OCI-M1 (cell line): ENCODE results near the gene EXOC4.
A peak's percentile ranks its signal among the peaks of the same experiment; 100 is the strongest.

ENCODE experiments used
- DNase-seq: peaks from one replicate; lab custom pipeline; 2025; lab: John Stamatoyannopoulos, UW

The EXOC4 gene

DNA sequence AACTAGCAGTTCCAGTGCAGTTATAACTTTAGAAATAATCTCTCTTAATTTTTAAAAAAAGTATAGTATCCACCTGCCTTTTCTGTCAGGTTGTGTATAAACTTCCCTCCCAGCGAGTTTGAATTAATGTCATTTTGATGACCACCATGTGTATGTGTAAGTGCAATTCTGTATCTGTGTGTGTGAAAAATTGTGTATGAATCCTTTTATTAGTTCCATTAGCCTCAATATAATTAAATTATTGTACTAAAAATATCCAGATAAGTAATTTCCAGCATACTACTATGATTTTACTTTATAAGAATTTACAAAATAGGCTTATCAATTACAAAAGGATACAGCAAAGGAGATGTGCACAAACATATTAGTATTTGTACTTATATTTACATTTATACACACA is 453.1 kb downstream of the EXOC4 start:
- DNase-seq: no peak

DNA sequence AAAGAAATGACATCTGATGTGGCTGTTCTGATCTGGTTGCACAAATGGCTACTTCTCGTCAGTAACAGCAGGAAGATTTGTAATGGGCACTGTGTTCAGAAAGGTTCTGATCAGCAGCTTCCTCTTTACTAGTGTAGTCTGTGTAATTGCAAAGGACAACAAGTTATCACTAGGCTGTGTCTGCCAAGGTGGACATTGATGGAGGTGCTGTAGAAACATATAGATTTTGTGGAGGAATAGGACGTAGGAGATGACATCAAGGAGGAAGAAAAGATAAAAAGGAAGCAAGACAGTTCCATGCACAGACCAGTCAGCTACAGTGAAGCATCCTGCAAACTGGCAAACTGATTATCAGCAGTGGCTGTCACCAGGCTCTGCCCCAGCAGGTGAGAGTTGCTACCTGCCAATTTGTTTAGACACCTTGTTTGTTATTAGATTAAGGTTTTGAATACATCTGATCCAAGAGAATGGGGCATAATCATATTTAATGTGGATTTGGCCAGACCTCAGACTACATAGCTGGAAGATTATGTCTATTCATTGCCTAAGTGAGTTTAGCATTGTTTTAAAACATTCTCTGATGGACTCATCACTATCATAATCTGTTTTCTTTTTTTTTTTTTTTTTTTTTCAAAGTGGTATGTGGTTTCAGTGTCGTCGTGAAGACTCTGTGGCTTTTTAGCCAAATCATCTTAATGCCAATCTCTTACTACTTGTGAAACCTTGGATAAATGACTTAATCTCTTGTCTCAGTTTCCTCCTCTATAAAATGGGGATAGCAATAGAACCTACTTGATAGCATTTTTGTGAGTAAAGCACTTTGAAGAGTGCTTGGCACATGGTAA is 456.4 kb downstream of the EXOC4 start:
- DNase-seq: no peak

DNA sequence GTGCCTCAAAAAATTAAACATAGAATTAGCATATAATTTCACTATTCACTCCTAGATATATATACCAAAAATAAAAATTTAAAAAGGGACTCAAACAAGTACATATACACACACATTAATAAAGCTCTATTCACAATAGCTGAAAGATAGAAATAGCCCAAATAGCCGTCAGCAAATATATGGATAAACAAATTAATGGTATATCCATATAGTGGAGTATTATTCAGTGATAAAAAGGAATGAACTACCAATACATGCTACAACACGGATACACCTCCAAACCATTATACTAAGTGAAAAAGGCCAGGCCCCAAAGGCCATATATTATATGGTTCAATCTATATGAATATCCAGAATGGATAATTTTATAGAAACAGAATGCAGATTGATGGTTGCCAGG is 459.7 kb downstream of the EXOC4 start:
- DNase-seq: no peak

DNA sequence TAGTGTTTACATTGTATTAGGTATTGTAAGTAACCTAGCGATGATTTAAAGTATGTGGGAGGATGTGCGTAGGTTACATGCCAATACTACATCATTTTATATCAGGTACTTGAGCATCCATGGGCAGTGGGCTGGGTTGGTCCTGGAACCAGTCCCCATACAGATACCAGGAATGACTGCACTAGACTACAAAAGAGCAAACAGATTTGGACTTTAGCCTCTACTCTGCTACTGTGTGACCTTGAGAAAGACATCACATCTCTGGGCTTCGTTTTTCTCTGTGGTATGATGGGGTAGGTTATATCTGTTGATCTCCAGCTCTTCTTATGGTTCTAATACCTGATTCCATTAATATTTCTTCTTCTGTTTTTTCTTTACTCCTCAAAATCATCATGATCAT is 461.8 kb downstream of the EXOC4 start:
- DNase-seq: no peak

DNA sequence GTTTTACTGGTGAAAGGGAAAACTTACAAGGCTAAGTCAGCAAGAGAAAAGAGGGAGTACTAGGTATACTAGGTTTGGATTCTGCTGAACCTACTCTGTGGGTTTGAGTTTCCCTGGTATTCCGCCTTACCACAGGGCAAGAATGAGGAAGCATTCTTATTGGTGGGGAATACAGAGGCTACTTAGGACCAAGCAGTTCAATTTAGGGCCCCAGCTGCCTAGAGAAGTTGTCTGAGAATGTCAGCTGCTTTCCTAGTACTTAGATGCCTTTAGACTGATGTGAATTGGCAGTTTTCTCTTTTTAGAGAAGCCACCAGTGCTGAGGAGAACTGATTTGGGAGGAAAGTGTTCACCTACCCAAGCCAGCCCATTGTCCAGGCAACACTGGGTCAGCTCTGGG is 465.3 kb downstream of the EXOC4 start:
- no peak for DNase-seq

DNA sequence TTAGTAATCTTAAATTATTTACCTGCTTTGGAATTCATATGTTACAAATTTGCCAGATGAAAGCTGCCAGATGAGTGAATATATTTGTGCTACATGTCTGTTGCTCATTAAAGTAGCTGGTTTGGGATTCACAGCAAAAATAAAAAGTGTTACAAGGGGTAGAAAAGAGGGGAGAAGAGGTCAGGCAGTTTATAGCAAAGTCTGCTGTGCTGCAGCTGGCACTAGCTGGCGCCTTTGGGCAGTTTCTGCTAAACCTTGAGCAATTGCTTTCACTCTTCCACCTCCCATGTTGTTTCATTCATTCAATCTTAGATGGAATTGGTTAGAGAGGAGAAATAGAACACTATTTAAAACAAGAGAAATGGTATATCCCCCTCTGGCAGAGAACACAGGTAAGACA is 470.2 kb downstream of the EXOC4 start:
- no peak for DNase-seq

DNA sequence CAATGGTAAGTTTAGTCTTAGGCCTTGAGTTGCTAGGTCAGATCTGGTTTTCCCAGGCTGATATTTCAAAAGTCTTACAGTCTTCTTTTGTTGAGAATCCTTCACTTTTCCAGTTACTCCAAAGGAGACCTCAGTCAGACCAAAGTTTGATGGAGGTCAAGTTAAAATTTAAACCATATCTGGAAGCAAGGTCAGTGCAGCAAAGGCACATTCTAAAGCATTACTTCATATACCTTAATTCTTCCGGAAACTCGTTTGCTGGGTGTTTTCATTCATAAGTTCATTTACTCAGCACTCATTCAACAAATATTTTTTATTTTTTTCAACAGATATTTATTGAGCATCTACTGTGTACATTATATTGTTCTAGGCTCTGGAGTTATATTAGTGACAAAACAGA is 471.3 kb downstream of the EXOC4 start:
- DNase-seq: no peak

DNA sequence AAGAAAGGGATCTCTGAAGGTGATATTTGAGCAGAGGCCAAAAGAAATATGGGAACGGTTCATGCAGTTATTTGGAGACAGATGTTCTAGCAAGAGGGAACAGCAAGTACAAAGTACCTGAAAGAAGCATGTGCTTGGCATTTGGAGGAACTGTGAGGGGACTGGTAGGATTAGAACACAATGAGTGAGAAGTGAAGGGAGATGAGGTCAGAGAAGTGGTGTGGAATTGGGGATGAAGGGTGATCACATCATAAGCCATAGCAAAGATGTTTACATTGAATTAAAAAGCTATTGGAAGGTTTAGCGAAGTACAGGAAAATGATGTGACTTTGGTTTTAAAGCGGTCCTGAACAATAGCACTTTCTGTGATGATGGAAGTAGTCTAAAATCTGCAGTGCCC is 471.8 kb downstream of the EXOC4 start:
- no peak for DNase-seq

DNA sequence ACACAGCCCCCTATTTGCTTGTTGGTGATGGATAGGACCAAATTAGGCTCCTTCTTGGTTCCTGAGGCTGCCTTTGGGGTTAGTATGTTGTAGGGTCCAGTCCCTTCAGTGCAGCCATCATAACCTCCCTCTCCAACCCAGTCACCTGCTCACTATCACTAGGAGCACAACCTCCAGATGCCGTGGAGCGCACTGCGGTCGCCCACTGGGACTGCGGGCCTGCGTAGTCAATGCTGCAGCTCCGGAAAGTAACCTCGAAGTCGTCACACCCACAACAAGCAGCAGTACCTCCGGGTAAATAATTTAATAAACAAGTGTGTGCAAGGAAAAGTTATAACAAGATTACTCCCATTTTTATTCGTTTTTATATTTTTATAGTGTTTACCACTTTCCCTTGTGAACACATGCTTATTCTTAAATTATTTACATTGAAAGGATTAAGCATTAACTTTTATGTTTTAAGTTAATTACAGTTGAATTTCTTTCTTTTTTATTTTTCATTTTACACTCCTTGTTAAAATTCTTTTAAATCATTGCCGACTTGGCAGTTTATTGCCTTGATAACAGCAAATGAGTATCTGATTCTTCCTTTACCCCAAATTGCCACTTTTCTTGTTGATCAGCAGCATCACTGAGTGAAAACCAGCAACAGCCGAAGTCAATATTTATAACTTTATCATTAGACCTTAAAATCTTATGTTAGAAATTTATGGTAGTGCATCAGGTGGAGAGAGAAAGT is 474.8 kb downstream of the EXOC4 start:
- DNase-seq: no peak

DNA sequence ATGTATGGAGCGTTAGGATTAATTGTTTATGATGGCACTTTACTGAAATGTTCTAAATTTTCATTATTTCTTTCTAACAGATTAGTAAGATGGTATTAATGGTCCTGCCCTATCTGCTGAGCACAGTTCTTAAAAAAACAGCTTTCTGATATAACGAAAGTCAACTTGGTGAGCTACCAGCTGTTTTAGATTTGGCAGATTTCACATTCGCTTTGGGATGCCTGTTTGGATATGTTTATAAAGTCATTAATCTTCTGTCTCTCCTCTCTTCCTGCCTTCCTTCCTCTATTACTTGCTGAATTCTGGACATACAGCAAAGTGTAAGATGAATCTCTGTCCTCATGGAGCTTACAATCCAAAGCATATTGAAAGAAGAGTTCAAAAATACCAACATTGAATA is 477.5 kb downstream of the EXOC4 start:
- DNase-seq: no peak

DNA sequence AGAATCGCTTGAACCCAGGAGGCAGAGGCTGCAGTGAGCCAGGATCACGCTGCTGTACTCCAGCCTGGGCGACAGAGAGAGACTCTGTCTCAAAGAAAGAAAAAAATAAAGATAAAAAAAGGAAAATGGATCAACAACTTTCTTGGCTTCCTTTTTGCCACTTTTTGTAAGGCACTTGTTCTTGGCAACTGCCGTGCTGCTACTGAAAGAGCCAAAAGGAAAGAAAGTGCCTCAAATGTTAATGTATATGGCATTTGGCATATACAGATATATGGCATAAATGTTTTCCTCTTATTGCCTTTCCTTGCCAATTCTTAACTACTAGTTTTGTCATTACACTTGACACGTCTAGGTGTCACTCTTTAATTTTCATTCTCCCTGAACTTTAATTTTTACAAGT is 480.5 kb downstream of the EXOC4 start:
- no peak for DNase-seq

DNA sequence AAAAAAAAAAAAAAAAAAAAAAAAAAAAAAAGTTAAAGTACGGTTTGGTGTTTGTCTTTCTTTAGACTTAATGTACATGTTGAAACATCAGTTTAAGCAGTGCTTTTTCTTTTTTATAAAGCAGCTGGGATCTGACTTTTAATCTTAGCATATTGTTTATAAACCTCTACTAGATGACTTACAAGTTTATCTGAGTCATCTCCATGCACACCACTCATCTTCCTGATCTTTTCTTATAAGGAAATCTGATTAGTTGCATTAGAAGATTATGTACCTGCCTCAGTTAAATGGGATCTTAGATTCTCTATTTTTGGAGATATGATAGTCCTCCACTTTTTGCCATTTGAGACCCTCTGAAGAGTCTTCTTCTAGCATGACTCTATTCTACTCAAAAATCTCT is 482.3 kb downstream of the EXOC4 start:
- DNase-seq: no peak

DNA sequence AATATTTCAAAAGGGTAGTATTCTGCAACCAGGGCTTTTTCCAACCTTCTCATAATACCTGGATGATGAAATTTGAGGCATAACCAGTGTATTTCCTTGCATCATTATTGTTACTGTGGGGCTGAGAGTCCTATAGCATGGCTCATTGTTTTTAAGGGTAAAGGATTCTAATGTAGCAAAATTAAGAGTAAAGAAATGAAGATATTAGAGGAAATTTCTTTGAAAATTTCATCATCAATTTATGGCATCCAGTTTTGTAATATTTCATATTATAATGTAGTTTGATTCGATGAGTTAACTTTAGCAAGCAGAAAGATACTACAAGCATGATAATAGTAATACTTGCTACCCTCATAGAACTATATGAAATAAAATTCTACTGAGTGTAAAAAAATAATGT is 486.9 kb downstream of the EXOC4 start:
- no peak for DNase-seq

DNA sequence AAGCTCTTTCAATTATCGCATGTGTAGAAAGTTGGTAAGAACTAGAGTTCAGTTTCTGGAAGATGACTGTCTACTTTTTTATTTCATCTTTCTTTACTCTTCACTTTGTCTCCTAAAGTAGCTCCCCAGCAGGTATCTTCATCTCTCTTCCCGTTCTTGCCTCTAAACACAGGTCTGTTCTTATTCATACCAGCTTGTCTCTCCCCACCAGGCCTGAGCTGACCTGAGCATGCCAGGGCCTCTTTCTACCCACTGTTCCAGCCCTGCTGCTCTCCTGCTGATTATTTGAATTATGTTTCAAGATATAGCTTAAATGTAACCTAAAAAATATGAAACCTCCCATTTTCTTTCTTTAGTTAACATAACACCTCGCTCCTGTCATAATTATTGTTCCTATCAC is 488.2 kb downstream of the EXOC4 start:
- DNase-seq: no peak

DNA sequence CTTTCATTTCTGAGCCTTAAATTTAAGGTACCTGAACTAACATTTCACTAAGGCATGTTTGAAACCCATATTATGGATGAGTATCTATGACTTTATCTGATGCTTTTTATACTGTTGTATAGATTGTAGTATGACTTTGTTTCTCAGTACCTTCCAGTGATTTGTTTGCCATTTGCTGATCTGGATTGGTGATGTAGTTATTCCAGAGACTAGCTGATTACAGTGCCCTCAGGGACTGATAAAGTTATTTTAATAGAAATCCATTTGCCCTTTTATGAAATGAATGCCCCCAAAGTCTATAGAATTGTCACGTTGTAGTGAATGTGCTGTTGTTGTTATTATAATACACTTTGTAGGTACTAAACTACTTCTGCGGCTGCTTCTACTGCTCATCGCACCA is 488.8 kb downstream of the EXOC4 start:
- no peak for DNase-seq

DNA sequence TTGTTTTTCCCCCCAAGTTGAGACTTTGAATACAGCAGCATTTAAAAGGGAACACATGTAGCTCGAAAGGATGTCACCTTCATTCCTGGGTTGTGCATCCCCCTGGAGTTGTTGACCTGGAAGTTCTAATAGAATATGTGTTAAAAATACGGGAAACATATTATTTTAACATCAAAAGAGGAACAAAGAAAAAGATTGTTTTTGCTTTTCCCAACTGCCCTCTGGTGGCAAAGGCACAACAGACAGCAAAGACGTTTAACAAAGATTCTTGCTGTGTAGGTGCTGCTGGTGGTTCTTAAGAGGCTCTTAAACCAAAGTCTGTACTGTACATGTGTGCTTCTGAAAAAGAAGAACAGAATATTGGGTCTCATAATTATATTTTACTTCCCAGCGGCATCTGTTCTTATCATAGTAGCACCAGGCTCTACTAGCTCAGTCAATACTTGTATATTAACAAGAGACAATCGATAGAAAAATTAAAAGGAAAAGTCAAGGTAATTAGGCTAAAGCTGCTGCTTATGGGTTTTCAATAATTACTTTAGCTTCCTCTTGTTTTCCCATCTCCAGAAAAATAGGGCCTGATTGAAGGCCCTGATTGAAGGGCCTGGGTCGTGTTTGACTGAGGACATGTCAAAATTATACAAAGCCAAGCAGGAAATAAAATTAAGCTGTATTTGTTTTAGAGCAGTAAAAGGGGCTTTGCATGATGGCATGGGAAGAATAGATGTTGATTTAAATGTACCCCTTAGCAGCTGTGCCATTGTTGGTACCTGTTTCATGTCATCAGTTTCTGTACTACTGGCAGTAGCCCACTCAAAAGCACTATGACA is 490.0 kb downstream of the EXOC4 start:
- peak; percentile 50 for DNase-seq

DNA sequence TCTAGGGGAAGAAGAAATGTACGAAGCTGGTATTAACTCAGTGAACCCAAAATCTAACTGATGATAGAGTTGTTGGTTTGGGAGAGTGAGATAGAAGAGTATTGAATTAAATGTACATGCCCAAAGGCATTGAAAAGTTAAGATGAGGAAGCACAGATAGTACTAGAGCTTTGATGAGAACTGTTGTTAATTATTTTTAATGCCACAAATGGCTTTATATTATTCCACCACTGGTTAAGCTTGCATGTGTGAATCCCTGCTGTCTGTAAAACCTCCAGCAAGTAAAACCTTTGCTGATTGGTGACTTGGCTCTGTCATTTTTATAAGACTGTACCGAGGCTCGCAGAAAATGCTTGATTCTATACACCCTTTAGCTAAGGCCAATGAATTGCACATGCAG is 491.6 kb downstream of the EXOC4 start:
- no peak for DNase-seq

DNA sequence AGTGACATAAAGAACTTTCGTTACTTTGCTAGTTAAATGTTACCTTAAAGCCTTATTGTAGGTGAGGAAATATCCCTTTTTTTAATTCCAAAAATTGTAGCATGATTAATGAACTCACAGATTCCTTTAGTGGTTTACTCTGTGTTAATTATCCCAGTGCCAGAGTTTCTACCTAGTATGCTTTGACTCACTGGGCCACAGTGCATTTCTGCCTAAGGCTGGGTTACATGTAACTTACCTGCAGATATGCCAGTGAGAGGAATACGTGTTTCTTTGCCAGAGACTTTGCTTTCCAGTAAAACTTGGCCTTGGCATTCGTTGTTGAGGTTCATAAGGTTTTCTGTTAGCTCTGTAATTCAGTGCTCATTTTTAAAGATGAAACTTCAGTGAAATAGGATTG is 493.4 kb downstream of the EXOC4 start:
- DNase-seq: no peak

DNA sequence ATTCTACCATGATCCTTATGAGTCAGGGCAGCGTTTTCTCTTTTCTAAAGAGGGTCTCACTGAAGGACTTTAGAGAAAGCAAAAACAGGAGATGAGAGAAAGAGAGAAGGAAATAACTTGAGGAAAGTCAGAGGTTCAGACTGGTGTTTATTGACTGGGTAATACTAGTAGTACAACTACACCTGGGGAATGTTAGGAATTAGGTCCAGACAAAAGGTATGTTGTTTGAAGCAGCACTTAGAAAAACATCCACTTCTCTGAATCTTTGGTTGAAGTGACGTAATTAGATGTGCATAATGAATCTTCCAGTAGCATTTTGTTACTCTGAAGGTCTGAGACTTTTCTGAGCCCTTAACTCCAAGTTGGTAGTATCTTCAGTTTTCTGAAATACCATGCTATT is 494.0 kb downstream of the EXOC4 start:
- no peak for DNase-seq

DNA sequence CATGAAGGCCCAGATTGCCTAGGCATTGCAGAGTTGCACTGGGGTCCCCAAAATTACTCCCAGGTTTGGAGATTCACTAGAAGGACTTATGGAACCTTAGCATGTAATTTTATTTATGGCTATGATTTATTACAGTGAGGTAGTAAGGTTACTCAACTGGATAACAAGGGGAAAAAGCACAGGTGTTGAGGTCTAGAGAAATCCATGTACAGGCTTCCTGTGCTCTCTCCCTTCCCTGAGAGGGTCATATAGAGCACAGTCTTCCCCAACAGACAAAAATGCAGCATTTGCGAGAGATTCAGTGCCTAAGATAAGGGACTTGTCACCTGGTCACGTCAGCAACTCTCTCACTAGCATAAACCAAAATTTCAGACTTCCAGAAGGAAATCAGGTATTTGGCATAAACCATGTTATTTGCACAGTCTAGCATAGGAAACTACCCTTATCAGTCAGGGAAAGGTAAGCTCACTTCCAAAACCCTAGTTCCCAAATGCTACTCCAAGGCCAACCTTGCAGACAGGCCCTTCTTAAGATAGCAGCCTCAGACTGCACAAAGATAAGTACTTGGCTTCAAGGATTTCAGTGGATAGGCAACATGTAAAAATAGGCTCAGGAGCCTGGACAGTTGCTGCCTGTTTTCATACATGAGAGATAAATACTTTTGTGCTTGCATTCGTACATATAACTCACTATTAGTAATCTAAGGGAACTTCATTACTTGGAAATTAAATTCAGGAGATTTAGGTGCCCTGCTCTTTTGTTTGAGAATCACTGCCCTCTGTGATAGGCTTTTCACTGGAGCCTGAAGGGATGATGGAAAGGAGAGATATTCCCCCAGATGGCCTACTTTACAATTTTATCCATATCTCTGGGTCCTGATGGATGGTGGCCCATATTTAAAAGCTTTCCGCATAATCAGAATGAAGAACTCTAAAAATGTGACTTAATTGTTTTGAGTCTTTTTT is 495.8 kb downstream of the EXOC4 start:
- DNase-seq: no peak

DNA sequence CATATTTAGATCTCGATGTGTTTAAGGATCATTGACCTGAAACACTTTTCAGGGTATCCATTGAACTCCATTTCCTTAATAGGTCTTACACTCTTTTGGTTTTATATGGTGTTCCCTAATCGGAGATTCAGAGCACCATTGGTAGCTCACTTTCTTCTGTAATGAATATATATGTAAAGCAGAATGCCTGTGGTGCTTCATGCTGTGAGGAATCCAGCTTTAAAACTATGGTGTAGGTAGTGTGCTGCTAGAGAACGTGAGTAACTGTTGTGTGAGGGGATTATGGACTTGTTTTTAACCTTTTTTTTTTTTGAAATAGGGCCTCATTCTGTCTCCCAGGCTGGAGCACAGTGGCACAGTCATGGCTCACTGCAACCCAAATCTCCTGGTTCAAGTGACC is 497.4 kb downstream of the EXOC4 start:
- DNase-seq: no peak

DNA sequence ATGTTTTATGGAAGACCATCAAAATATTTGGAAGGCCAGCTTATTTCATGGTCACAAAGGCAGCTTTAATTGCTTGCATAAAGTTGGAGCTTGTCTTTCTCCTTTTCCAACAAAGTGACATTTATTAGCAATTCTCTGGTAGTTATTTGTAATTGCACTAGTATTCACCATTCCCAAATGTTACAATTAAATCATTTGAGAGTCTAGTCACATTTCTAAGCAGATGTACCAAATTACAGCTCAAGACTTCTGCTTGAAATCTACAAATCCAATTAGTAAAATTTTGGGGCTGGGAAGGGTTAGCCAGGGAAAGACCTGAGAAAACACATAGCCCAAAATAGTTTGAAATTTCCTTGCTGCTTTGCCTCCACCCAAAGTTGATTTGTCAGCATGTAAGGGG is 498.2 kb downstream of the EXOC4 start:
- DNase-seq: no peak
